AG04449 (cell line): ENCODE measurements around the gene KLF11.

Source experiments
- CTCF ChIA-PET: fragments of 350-600 bp; formaldehyde crosslinking; extraction: SDS; loops from one replicate; lab custom pipeline; 2021; ENCODE audit warnings: antibody characterized with exemption; lab: Yijun Ruan, JAX
- POLR2A ChIA-PET: fragments of 400-600, 350-600 bp; formaldehyde crosslinking; extraction: SDS; loops from one replicate; lab custom pipeline; 2020; ENCODE audit warnings: antibody characterized with exemption, inconsistent platforms; lab: Yijun Ruan, JAX
- DNase-seq: peaks from one replicate; pipeline ENCODE4 v3.0.0-alpha.2; 2010; ENCODE audit warnings: low read depth, low spot score
- H3K4me3 ChIP-seq: 2 replicates; pipeline ENCODE4 v1.5.1; 2011; ENCODE audit warnings: low read depth, mild to moderate bottlenecking, control low read depth, low read length
- CTCF ChIP-seq: IDR thresholded peaks from one replicate; pipeline ENCODE4 v1.5.1; 2011; ENCODE audit warnings: mild to moderate bottlenecking, moderate library complexity, low read length, control low read depth, inconsistent platforms; ENCODE audit not compliant: insufficient read depth; ENCODE audit errors: missing control alignments

Gene KLF11

GRCh38 chr2:10073706-10074105 is 30.4 kb downstream of the KLF11 start:
- H3K4me3 ChIP-seq, result no peak overlapping the region
- no peak for DNase-seq
- CTCF ChIA-PET, result interaction anchor here (0.8 to 15.7 kb wide), 21 partner anchors 9 to 372 kb away, joined by 3 to 482 read pairs (median 21); partner anchors contain the start of gene RRM2
- no peak for TF ChIP-seq CTCF
- POLR2A ChIA-PET, result no interaction called here

- TF ChIP-seq CTCF, result no peak
- ChIA-PET CTCF (interaction anchor here (0.9 to 15.7 kb wide), 8 partner anchors 14 to 377 kb away, joined by 3 to 482 read pairs (median 76); partner anchors contain the start of gene RRM2), POLR2A (no interaction called here)
- H3K4me3 ChIP-seq, result no peak overlapping the region
- DNase-seq, result no peak
These were observed 31.8 kb downstream of the KLF11 start for GRCh38 chr2:10075101-10075500.

GRCh38 chr2:10075571-10076209 is 32.3 kb downstream of the KLF11 start:
- H3K4me3 ChIP-seq, result no peak overlapping the region
- ChIA-PET POLR2A (no interaction called here), CTCF (interaction anchor here (5.1 to 15.7 kb wide), 7 partner anchors 13 to 360 kb away, joined by 27 to 482 read pairs (median 86); partner anchors contain the start of gene RRM2)
- DNase-seq, result no peak
- TF ChIP-seq CTCF, result no peak

- no peak for TF ChIP-seq CTCF
- POLR2A ChIA-PET, result no interaction called here
- CTCF ChIA-PET, result interaction anchor here (1.0 to 15.7 kb wide), 5 partner anchors 12 to 359 kb away, joined by 3 to 482 read pairs (median 86); no protein-coding TSS in a partner anchor
These were observed 33.2 kb downstream of the KLF11 start for GRCh38 chr2:10076511-10076910.

GRCh38 chr2:10076988-10077527 is 33.7 kb downstream of the KLF11 start:
- ChIA-PET CTCF (interaction anchor here (1.0 to 15.7 kb wide), 5 partner anchors 12 to 358 kb away, joined by 3 to 482 read pairs (median 86); no protein-coding TSS in a partner anchor), POLR2A (no interaction called here)
- H3K4me3 ChIP-seq, result no peak overlapping the region
- DNase-seq, result no peak
- TF ChIP-seq CTCF, result no peak

More at GRCh38 chr2:10076511-10076910, 33.2 kb downstream of the KLF11 start:
- no peak overlapping the region for H3K4me3 ChIP-seq
- DNase-seq, result no peak

- TF ChIP-seq CTCF, result no peak
- no peak overlapping the region for H3K4me3 ChIP-seq
- ChIA-PET CTCF (interaction anchor here (0.9 to 15.7 kb wide), 5 partner anchors 11 to 357 kb away, joined by 3 to 482 read pairs (median 6); no protein-coding TSS in a partner anchor), POLR2A (interaction anchor here (1.1 kb wide), 1 partner anchor 17 kb away, joined by 3 read pairs; no protein-coding TSS in a partner anchor)
- no peak for DNase-seq
These were observed 34.7 kb downstream of the KLF11 start for GRCh38 chr2:10078001-10078400.
